Anterior cingulate cortex (tissue), 58 donors: ENCODE measurements around the gene HJURP.
"Not testable (repeated sequence)": the region's sequence is repeated elsewhere in the genome, so short reads cannot be mapped to it uniquely, and the experiment has no call there.

Source experiments
- DNase-seq, 58 donors: peaks; one replicate each; lab custom pipeline; 2025; lab: John Stamatoyannopoulos, UW

Gene HJURP

GRCh38 chr2:233854241-233854981, at the start of gene HJURP:
HJURP (minus strand) TSS chr2:233854535; CDS start chr2:233854500, 35 bp downstream.
- peak; percentile 32 to 95 (median 89) for DNase-seq

GRCh38 chr2:233901884-233902283, 47.5 kb upstream of the HJURP start:
- DNase-seq, result no peak

GRCh38 chr2:233901367-233901766, 47.0 kb upstream of the HJURP start:
- no peak for DNase-seq

GRCh38 chr2:233896253-233896652, 41.9 kb upstream of the HJURP start:
- not testable (repeated sequence) for DNase-seq

- DNase-seq, result no peak
Measured at GRCh38 chr2:233892793-233893192, 38.5 kb upstream of the HJURP start.

GRCh38 chr2:233882353-233882752, 28.0 kb upstream of the HJURP start:
- DNase-seq, result no peak

- DNase-seq, result not testable (repeated sequence)
Measured at GRCh38 chr2:233872125-233872524, 17.8 kb upstream of the HJURP start.

- DNase-seq, result no peak
Measured at GRCh38 chr2:233871432-233871831, 17.1 kb upstream of the HJURP start.

GRCh38 chr2:233867993-233868532, 13.7 kb upstream of the HJURP start, which contains the start of gene MSL3B:
MSL3B (minus strand) TSS chr2:233868386.
- peak in 3 of 58 donors; percentile 4 to 15 (median 4) for DNase-seq

- no peak for DNase-seq
Measured at GRCh38 chr2:233866479-233866878, 12.1 kb upstream of the HJURP start.

GRCh38 chr2:233865838-233866237, 11.5 kb upstream of the HJURP start:
- DNase-seq, result no peak

GRCh38 chr2:233862261-233862768, 8.0 kb upstream of the HJURP start:
- DNase-seq, result no peak

GRCh38 chr2:233858331-233858730, 4.0 kb upstream of the HJURP start:
- no peak for DNase-seq

GRCh38 chr2:233857511-233858141, 3.3 kb upstream of the HJURP start:
- DNase-seq, result peak in 4 of 58 donors; percentile 4 to 11 (median 8)

GRCh38 chr2:233856184-233856583, 1.8 kb upstream of the HJURP start:
- no peak for DNase-seq

GRCh38 chr2:233855345-233855744, 1.0 kb upstream of the HJURP start:
- no peak for DNase-seq

GRCh38 chr2:233853883-233854240, 473 bp downstream of the HJURP start:
- DNase-seq, result no peak

GRCh38 chr2:233853353-233853752, 982 bp downstream of the HJURP start:
- no peak for DNase-seq

- no peak for DNase-seq
Measured at GRCh38 chr2:233852056-233852455, 2.3 kb downstream of the HJURP start.

GRCh38 chr2:233851169-233851568, 3.2 kb downstream of the HJURP start:
- DNase-seq, result no peak

GRCh38 chr2:233850745-233851144, 3.6 kb downstream of the HJURP start:
- DNase-seq, result no peak
